Spinal cord (tissue), 10 donors: ENCODE results near the gene PVRIG. TPM values are rescaled to one million over a fixed set of nuclear protein-coding genes. Genes with fewer than 3 reads are reported as not detected.
"Not testable (repeated sequence)": the region's sequence is repeated elsewhere in the genome, so short reads cannot be mapped to it uniquely, and the experiment has no call there.

Experiments
- DNase-seq, 6 donors: peaks; one replicate each; pipeline versions ENCODE4 v3.0.0 to v3.0.0-alpha.2; 2013 to 2015; ENCODE audit warnings: low spot score in 6 of 6, low read depth in 4 of 6
- H3K27ac ChIP-seq: one replicate; pipeline ENCODE4 v1.5.1; 2013; ENCODE audit warnings: low read depth, low read length, control low read depth
- H3K27me3 ChIP-seq: one replicate; pipeline ENCODE4 v1.6.1; 2013; ENCODE audit warnings: low read length; ENCODE audit not compliant: control insufficient read depth, insufficient read depth
- H3K36me3 ChIP-seq: one replicate; pipeline ENCODE4 v1.6.1; 2013; ENCODE audit warnings: low read length; ENCODE audit not compliant: control insufficient read depth, insufficient read depth
- H3K4me1 ChIP-seq: one replicate; pipeline ENCODE4 v1.6.1; 2013; ENCODE audit warnings: low read length; ENCODE audit not compliant: control insufficient read depth, insufficient read depth
- H3K4me3 ChIP-seq: one replicate; pipeline ENCODE4 v1.5.1; 2013; ENCODE audit warnings: low read depth, low read length, control low read depth
- H3K9me3 ChIP-seq: one replicate; pipeline ENCODE4 v1.6.1; 2013; ENCODE audit warnings: low read length; ENCODE audit not compliant: control insufficient read depth, insufficient read depth
- WGBS: methylation state at CpG from one replicate; pipeline ENCODE4 v1.1.5; 2013; ENCODE audit warnings: missing lambda C conversion rate; ENCODE audit not compliant: insufficient coverage; 5-methylcytosine and 5-hydroxymethylcytosine counted together
- polyA plus RNA-seq, 2 donors: library from polyadenylated mRNA; unstranded; fragments of 120-200 nt; gene quantifications; one replicate each; pipeline ENCODE4 v1.2.1, GENCODE V29; 2013; ENCODE audit not compliant: insufficient read length in 2 of 2
- total RNA-seq, 2 donors: library from RNA; depleted of rRNA in 1 of 2; stranded (reverse); fragments of 120-200 nt in 1 of 2; fragments of >200 nt in 1 of 2; gene quantifications; one replicate each; pipeline versions ENCODE4 v1.2.3 to v1.2.4, GENCODE V29; 2013 to 2014
- donor health status: healthy.

Gene PVRIG
- total and polyA plus RNA-seq, 4 donors = 11.6 to 13.5 TPM; not detected in 2

GRCh38 chr7:100212631-100213286, 7.0 kb upstream of the PVRIG start:
- no peak for DNase-seq
- Histone ChIP-seq H3K36me3 (peaks cover 11% of the 10 kb centered on the region), H3K4me1 (peaks cover 11% of the 10 kb centered on the region), H3K9me3 (no peaks in the 10 kb centered on the region), H3K27ac (no peak overlapping the region), H3K4me3 (no peak overlapping the region), H3K27me3 (no peaks in the 10 kb centered on the region)
- WGBS = 100% methylated on average over 2 of the region's 5 CpGs

GRCh38 chr7:100213672-100214071, 6.1 kb upstream of the PVRIG start:
- Histone ChIP-seq H3K4me1 (peaks cover 11% of the 10 kb centered on the region), H3K27ac (no peak overlapping the region), H3K9me3 (no peaks in the 10 kb centered on the region), H3K27me3 (no peaks in the 10 kb centered on the region), H3K4me3 (no peak overlapping the region), H3K36me3 (peaks cover 11% of the 10 kb centered on the region)
- DNase-seq = no peak
- WGBS = 79% methylated on average over 3 of the region's 6 CpGs

GRCh38 chr7:100214356-100214755, 5.4 kb upstream of the PVRIG start:
- not testable (repeated sequence) for H3K4me1 ChIP-seq, DNase-seq, H3K9me3 ChIP-seq, H3K4me3 ChIP-seq, H3K27ac ChIP-seq, H3K27me3 ChIP-seq
- H3K36me3 ChIP-seq = peaks cover 15% of the 10 kb centered on the region
- WGBS = no CpG with 5 or more reads among the region's 5 CpGs

GRCh38 chr7:100215895-100216294, 3.9 kb upstream of the PVRIG start:
- 49% methylated on average over 4 of the region's 6 CpGs for WGBS
- no peak overlapping the region for H3K4me3 ChIP-seq
- H3K9me3 ChIP-seq = no peaks in the 10 kb centered on the region
- peaks cover 5% of the 10 kb centered on the region for H3K4me1 ChIP-seq
- peak overlapping the region; percentile 61 for H3K27ac ChIP-seq
- H3K36me3 ChIP-seq = peaks cover 28% of the 10 kb centered on the region
- DNase-seq = peak in 1 of 6 donors; percentile 62
- no peaks in the 10 kb centered on the region for H3K27me3 ChIP-seq

- H3K4me3 ChIP-seq, H3K27me3 ChIP-seq, H3K9me3 ChIP-seq, H3K4me1 ChIP-seq, H3K27ac ChIP-seq: not testable (repeated sequence)
- DNase-seq = peak in 3 of 6 donors; percentile 24 to 63 (median 52)
- peaks cover 42% of the 10 kb centered on the region for H3K36me3 ChIP-seq
- WGBS = no CpG with 5 or more reads among the region's 5 CpGs
Observed at GRCh38 chr7:100217934-100218333, 1.8 kb upstream of the PVRIG start.

- WGBS = 85% methylated on average over 10 of the region's 10 CpGs
- H3K27me3 ChIP-seq = no peaks in the 10 kb centered on the region
Observed at GRCh38 chr7:100219271-100219737, 445 bp upstream of the PVRIG start.

GRCh38 chr7:100220586-100221230, 959 bp downstream of the PVRIG start:
- Histone ChIP-seq H3K27ac (no peak overlapping the region), H3K36me3 (peaks cover 65% of the 10 kb centered on the region), H3K27me3 (no peaks in the 10 kb centered on the region), H3K9me3 (no peaks in the 10 kb centered on the region), H3K4me1 (peaks cover 5% of the 10 kb centered on the region), H3K4me3 (no peak overlapping the region)
- no peak for DNase-seq
- 83% methylated on average over 19 of the region's 22 CpGs for WGBS

More at GRCh38 chr7:100219271-100219737, 445 bp upstream of the PVRIG start:
- H3K36me3 ChIP-seq = peaks cover 53% of the 10 kb centered on the region
- H3K4me3 ChIP-seq = no peak overlapping the region
- H3K27ac ChIP-seq = no peak overlapping the region
- DNase-seq = no peak
- no peaks in the 10 kb centered on the region for H3K9me3 ChIP-seq
- H3K4me1 ChIP-seq = peaks cover 5% of the 10 kb centered on the region

- H3K4me3 ChIP-seq = no peak overlapping the region
- H3K27ac ChIP-seq = no peak overlapping the region
- peaks cover 69% of the 10 kb centered on the region for H3K36me3 ChIP-seq
- no peak for DNase-seq
- H3K27me3 ChIP-seq = no peaks in the 10 kb centered on the region
- H3K9me3 ChIP-seq = no peaks in the 10 kb centered on the region
- 94% methylated on average over 3 of the region's 5 CpGs for WGBS
- peaks cover 6% of the 10 kb centered on the region for H3K4me1 ChIP-seq
Observed at GRCh38 chr7:100221231-100221718, 1.5 kb downstream of the PVRIG start.

GRCh38 chr7:100221767-100222444, 2.2 kb downstream of the PVRIG start:
- DNase-seq = no peak
- Histone ChIP-seq H3K27ac (no peak overlapping the region), H3K4me1 (peaks cover 7% of the 10 kb centered on the region), H3K27me3 (no peaks in the 10 kb centered on the region), H3K9me3 (no peaks in the 10 kb centered on the region), H3K4me3 (no peak overlapping the region), H3K36me3 (peaks cover 74% of the 10 kb centered on the region)
- 87% methylated on average over 13 of the region's 14 CpGs for WGBS
